B cell (primary cell): ENCODE results near the gene ZFR. TPM values are rescaled to one million over a fixed set of nuclear protein-coding genes. Genes with fewer than 3 reads are reported as not detected.

Source experiments
- ATAC-seq: fragments of 200-7000 bp; cut with Tn5 transposase; one replicate; pipeline ENCODE4 v1.10.0; 2021; ENCODE audit warnings: low read depth, mild to moderate bottlenecking, moderate number of reproducible peaks, moderate library complexity
- CTCF ChIA-PET: fragments of 350-600 bp; sonication (Branson Sonifier 250); formaldehyde crosslinking; loops from one replicate; lab custom pipeline; 2021; ENCODE audit warnings: antibody characterized with exemption, inconsistent platforms; lab: Charles Lee
- POLR2A ChIA-PET: fragments of 350-600 bp; sonication (Branson Sonifier 250); formaldehyde crosslinking; loops from one replicate; lab custom pipeline; 2021; ENCODE audit warnings: antibody characterized with exemption; lab: Charles Lee
- DNase-seq: peaks from one replicate; pipeline ENCODE4 v3.0.0; 2013
- H2AFZ ChIP-seq: 2 replicates; pipeline ENCODE4 v1.6.1; 2012; ENCODE audit warnings: mild to moderate bottlenecking, low read depth, low read length; ENCODE audit not compliant: insufficient read depth, poor library complexity, severe bottlenecking
- H3K27ac ChIP-seq, 2 donors: 1 replicate in 1 of 2; 2 replicates in 1 of 2; pipeline ENCODE4 v1.5.1; 2012 to 2013; ENCODE audit warnings: low read length in 2 of 2, mild to moderate bottlenecking in 2 of 2, moderate library complexity in 1 of 2
- H3K27me3 ChIP-seq, 4 experiments: fragments of 200-600 bp in 1 of 4; sonication (generic) in 1 of 4; replicated peaks in 1 of 4; 1 replicate in 2 of 4; 2 replicates in 2 of 4; pipeline versions ENCODE4 v1.6.1 to v1.7.0; 2013 to 2016; ENCODE audit warnings: low read length in 3 of 4, mild to moderate bottlenecking in 2 of 4, mixed read lengths in 1 of 4, moderate library complexity in 1 of 4; ENCODE audit not compliant: insufficient read depth in 4 of 4, control insufficient read depth in 3 of 4; ENCODE audit errors: control extremely low read depth in 1 of 4
- H3K36me3 ChIP-seq, 2 experiments: replicated peaks in 1 of 2; 1 replicate in 1 of 2; 2 replicates in 1 of 2; pipeline versions ENCODE4 v1.6.1 to v1.7.1; 2013; ENCODE audit warnings: low read length in 1 of 2; ENCODE audit not compliant: insufficient read depth in 2 of 2, control insufficient read depth in 1 of 2; ENCODE audit errors: control extremely low read depth in 1 of 2, extremely low read depth in 1 of 2
- H3K4me1 ChIP-seq, 2 donors: fragments of 200-600 bp in 1 of 2; sonication (generic) in 1 of 2; 1 replicate in 1 of 2; 2 replicates in 1 of 2; pipeline versions ENCODE4 v1.5.1 to v1.6.1; 2013 to 2017; ENCODE audit warnings: low read length in 2 of 2; ENCODE audit not compliant: control insufficient read depth in 2 of 2, insufficient read depth in 2 of 2
- H3K4me2 ChIP-seq: replicated peaks from 2 replicates; pipeline ENCODE3; 2012; ENCODE audit warnings: mild to moderate bottlenecking, low read depth, low read length; ENCODE audit not compliant: poor library complexity, severe bottlenecking
- H3K4me3 ChIP-seq, 5 experiments: fragments of 200-600 bp in 1 of 5; sonication (generic) in 1 of 5; 1 replicate in 3 of 5; 2 replicates in 2 of 5; pipeline versions ENCODE4 v1.5.1 to v1.7.0; 2011 to 2016; ENCODE audit warnings: low read length in 4 of 5, mild to moderate bottlenecking in 4 of 5, low read depth in 2 of 5, control low read depth in 1 of 5, moderate library complexity in 1 of 5; ENCODE audit not compliant: insufficient read depth in 1 of 5; ENCODE audit errors: control extremely low read depth in 1 of 5, extremely low read depth in 1 of 5
- H3K79me2 ChIP-seq: fragments of 200-600 bp; sonication (generic); one replicate; pipeline ENCODE4 v1.6.0; 2016; ENCODE audit warnings: low read length; ENCODE audit not compliant: control insufficient read depth, insufficient read depth
- H3K9ac ChIP-seq: fragments of 200-600 bp; sonication (generic); 2 replicates; pipeline ENCODE4 v1.6.1; 2017; ENCODE audit warnings: mild to moderate bottlenecking, low read length, moderate library complexity
- H3K9me3 ChIP-seq, 3 donors: one replicate each; pipeline versions ENCODE4 v1.6.1 to v1.7.1; 2013; ENCODE audit warnings: low read length in 2 of 3; ENCODE audit not compliant: control insufficient read depth in 2 of 3, insufficient read depth in 1 of 3; ENCODE audit errors: control extremely low read depth in 1 of 3
- H4K20me1 ChIP-seq: 2 replicates; pipeline ENCODE4 v1.6.0; 2012; ENCODE audit warnings: mild to moderate bottlenecking, low read length; ENCODE audit not compliant: insufficient read depth, control insufficient read depth, poor library complexity, severe bottlenecking
- H3K27ac Mint-ChIP-seq: one replicate; pipeline ENCODE4 v1.8.0; 2021; ENCODE audit warnings: mixed read lengths
- H3K27me3 Mint-ChIP-seq: one replicate; pipeline ENCODE4 v1.8.0; 2021; ENCODE audit warnings: mixed read lengths
- H3K4me1 Mint-ChIP-seq: one replicate; pipeline ENCODE4 v1.8.0; 2021; ENCODE audit warnings: mixed read lengths
- H3K4me3 Mint-ChIP-seq: one replicate; pipeline ENCODE4 v1.8.0; 2021; ENCODE audit warnings: mixed read lengths
- H3K9me3 Mint-ChIP-seq: one replicate; pipeline ENCODE4 v1.8.0; 2022; ENCODE audit warnings: mixed read lengths; ENCODE audit not compliant: insufficient read depth
- CTCF ChIP-seq: fragments of 200-600 bp; IDR thresholded peaks from one replicate; pipeline ENCODE4 v1.8.0; 2022; ENCODE audit warnings: antibody characterized with exemption, mild to moderate bottlenecking
- EZH2 ChIP-seq: IDR thresholded peaks from 2 replicates; pipeline ENCODE4 v1.6.1; 2012; ENCODE audit warnings: borderline replicate concordance, low read depth, mild to moderate bottlenecking, moderate library complexity, low read length; ENCODE audit not compliant: insufficient read depth, poor library complexity, severe bottlenecking
- WGBS: methylation state at CpG from one replicate; pipeline ENCODE4 v1.1.5; 2013; ENCODE audit warnings: missing lambda C conversion rate; ENCODE audit not compliant: insufficient coverage; 5-methylcytosine and 5-hydroxymethylcytosine counted together
- intact Hi-C: fragments of 100-400 bp; cut with micrococcal nuclease; formaldehyde crosslinking; loops from one replicate; pipeline ENCODE4 v1.10.0; 2022
- polyA plus RNA-seq: library from polyadenylated mRNA; depleted of rRNA; stranded (reverse); fragments of >200 nt; gene quantifications from 2 replicates; pipeline ENCODE4 v1.2.3, GENCODE V29; 2012
- total RNA-seq, 2 donors: library from RNA; stranded (reverse); fragments of 120-200 nt in 1 of 2; gene quantifications; 1 replicate in 1 of 2; 2 replicates in 1 of 2; pipeline versions ENCODE4 v1.2.3 to v1.2.4, GENCODE V29; 2013 to 2022

ZFR gene
- total and polyA plus RNA-seq, 2 donors (not counting 1 experiment from before 2014, with no cell fraction given): 31.4 to 69.0 TPM

DNA sequence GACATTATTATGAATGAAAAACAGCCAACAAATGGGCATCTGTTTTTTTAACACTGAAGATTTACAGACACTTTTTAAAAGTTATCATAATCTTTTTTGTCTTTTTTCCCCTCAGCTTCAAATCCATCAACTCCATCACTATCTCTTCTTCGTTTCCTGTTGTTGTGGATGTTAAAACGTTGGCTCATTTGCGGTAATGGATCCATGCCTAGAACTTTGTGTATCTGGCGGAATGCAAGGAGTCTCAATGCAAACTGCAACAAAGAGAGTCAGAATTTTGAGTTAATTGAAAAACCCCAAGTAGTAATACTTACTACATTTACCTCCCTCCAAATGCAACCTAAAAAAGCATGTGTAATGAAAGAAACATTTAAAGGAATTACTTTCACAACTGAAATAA, 88.9 kb downstream of the ZFR start:
- H4K20me1 ChIP-seq: no peaks in the 10 kb centered on the region
- H3K79me2 ChIP-seq: no peaks in the 10 kb centered on the region
- Mint-ChIP-seq H3K27me3 (no peaks in the 10 kb centered on the region), H3K4me1 (no peaks in the 10 kb centered on the region), H3K9me3 (no peaks in the 10 kb centered on the region), H3K4me3 (no peak overlapping the region), H3K27ac (no peak overlapping the region)
- no CpG with 5 or more reads among the region's 4 CpGs for WGBS
- H3K4me3 ChIP-seq: no peak overlapping the region
- no peak overlapping the region for H3K9ac ChIP-seq
- no peaks in the 10 kb centered on the region for H3K9me3 ChIP-seq
- ChIA-PET CTCF (interaction anchor here (0.8 kb wide), 1 partner anchor 121 kb away, joined by 3 read pairs; no protein-coding TSS in a partner anchor), POLR2A (no interaction called here)
- H3K27ac ChIP-seq: no peak overlapping the region
- no peak overlapping the region for H3K4me2 ChIP-seq
- intact Hi-C loops: no loop called here
- peaks cover 11 to 46% of the 10 kb centered on the region in 2 experiments for H3K36me3 ChIP-seq
- TF ChIP-seq CTCF (no peak), EZH2 (no peak)
- ATAC-seq (no peak), DNase-seq (no peak)
- H3K4me1 ChIP-seq: no peaks in the 10 kb centered on the region
- no peaks in the 10 kb centered on the region for H3K27me3 ChIP-seq
- no peak overlapping the region for H2AFZ ChIP-seq

DNA sequence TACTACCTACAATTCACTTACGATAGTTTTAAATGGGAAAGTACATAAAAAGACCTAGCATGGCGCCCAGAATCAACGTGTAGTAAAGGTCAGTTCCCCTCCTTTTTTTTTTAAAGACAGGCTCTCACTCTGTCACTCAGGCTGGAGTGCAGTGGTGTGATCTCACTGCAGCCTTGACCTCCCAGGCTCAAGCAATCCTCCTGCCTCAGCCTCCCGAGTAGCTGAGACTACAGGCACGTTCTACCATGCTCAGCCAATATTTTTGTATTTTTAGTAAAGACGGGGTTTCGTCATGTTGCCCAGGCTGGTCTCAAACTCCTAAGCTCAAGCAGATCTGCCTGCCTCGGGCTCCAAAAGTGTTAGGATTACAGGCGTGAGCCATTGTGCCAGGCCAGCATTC, 91.1 kb downstream of the ZFR start:
- no peaks in the 10 kb centered on the region for H3K4me1 Mint-ChIP-seq

More for the DNA sequence above, 91.1 kb downstream of the ZFR start:
- TF ChIP-seq CTCF (no peak), EZH2 (no peak)
- Histone ChIP-seq H3K4me2 (no peak overlapping the region), H3K9ac (no peak overlapping the region), H3K27me3 (no peaks in the 10 kb centered on the region), H3K36me3 (peaks cover 9 to 30% of the 10 kb centered on the region in 2 experiments), H2AFZ (no peak overlapping the region), H4K20me1 (no peaks in the 10 kb centered on the region), H3K27ac (no peak overlapping the region), H3K4me3 (no peak overlapping the region), H3K9me3 (peaks cover 0 to 1% (median 0%) of the 10 kb centered on the region in 3 donors), H3K4me1 (no peaks in the 10 kb centered on the region), H3K79me2 (no peaks in the 10 kb centered on the region)
- no peaks in the 10 kb centered on the region for H3K9me3 Mint-ChIP-seq
- no peak overlapping the region for H3K27ac Mint-ChIP-seq
- H3K4me3 Mint-ChIP-seq: no peak overlapping the region
- WGBS: 97% methylated on average over 7 of the region's 9 CpGs
- CTCF ChIA-PET: no interaction called here
- no peak for ATAC-seq
- no peaks in the 10 kb centered on the region for H3K27me3 Mint-ChIP-seq
- DNase-seq: no peak
- POLR2A ChIA-PET: no interaction called here
- intact Hi-C loops: no loop called here
